HL-60/S4 treated with retinoic acid at 250 ng/mL for 4 days and 3 days (cell line): Measurements from ENCODE around the gene LTA.

Source experiments
- in situ Hi-C: fragments of 300-500 bp; cut with MboI; formaldehyde crosslinking; loops from 2 replicates; pipeline ENCODE4 v1.7.0; 2022; ENCODE audit warnings: low sequenced_read_pairs

Gene LTA

DNA sequence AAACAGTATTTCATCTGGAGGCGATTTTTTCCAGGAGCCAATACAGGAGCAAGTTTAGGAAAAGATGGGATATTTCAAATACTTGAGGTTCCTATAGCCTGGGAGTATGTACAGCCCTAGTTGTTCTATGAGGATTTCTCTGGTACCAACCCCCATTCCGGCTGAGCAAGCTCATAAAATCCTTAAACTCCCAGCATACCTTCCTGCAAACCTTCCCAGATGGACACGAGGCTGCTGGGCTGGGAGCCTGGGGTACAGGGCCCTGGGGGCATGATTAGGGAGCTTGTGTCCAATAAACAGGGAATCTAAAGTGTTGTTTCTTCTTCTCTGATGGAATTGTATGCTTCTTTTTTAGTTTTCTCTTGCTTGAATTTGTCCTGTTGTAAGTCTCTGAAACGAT, 49.9 kb downstream of the LTA start:
- in situ Hi-C loops, result no loop called here

- in situ Hi-C loops, result no loop called here
These were observed 50.6 kb downstream of the LTA start for GRCh38 chr6:31622684-31623091.
